HEK293T (cell line): ENCODE data around the gene CDC45.

ENCODE experiments used
- CTCF ChIA-PET: fragments of 350-600 bp; formaldehyde crosslinking; extraction: SDS; loops from one replicate; lab custom pipeline; 2021; ENCODE audit warnings: antibody characterized with exemption, inconsistent platforms; lab: Yijun Ruan, JAX
- POLR2A ChIA-PET: fragments of 350-600 bp; formaldehyde crosslinking; extraction: SDS; loops from one replicate; lab custom pipeline; 2020; ENCODE audit warnings: antibody characterized with exemption, inconsistent platforms; lab: Yijun Ruan, JAX
- DNase-seq: peaks from one replicate; pipeline ENCODE4 v3.0.0; 2012; ENCODE audit warnings: mixed read lengths; ENCODE audit errors: extremely low spot score
- ARNT ChIP-seq: fragments of 450-650 bp; IDR thresholded peaks from 2 replicates; pipeline ENCODE4 v1.6.1; 2017; ENCODE audit warnings: mild to moderate bottlenecking
- BHLHE40 ChIP-seq: fragments of 450-650 bp; IDR thresholded peaks from 2 replicates; pipeline ENCODE4 v1.6.1; 2016; ENCODE audit warnings: mild to moderate bottlenecking, moderate library complexity, borderline replicate concordance
- CTBP1 ChIP-seq: fragments of 450-650 bp; IDR thresholded peaks from 2 replicates; pipeline ENCODE4 v1.6.1; 2016; ENCODE audit warnings: borderline replicate concordance
- ELF4 ChIP-seq: fragments of 450-650 bp; IDR thresholded peaks from 2 replicates; pipeline ENCODE4 v1.6.1; 2017; ENCODE audit warnings: antibody characterized with exemption
- FOXA1 ChIP-seq: fragments of 450-650 bp; IDR thresholded peaks from 2 replicates; pipeline ENCODE4 v1.6.1; 2016; ENCODE audit warnings: mild to moderate bottlenecking
- FOXK2 ChIP-seq: fragments of 450-650 bp; IDR thresholded peaks from 2 replicates; pipeline ENCODE4 v1.6.1; 2016; ENCODE audit warnings: mild to moderate bottlenecking
- FOXM1 ChIP-seq: fragments of 450-650 bp; IDR thresholded peaks from 2 replicates; pipeline ENCODE4 v1.6.1; 2017; ENCODE audit warnings: mild to moderate bottlenecking, borderline replicate concordance
- HDGF ChIP-seq: fragments of 450-650 bp; IDR thresholded peaks from 2 replicates; pipeline ENCODE4 v1.6.1; 2017; ENCODE audit warnings: antibody characterized with exemption, borderline replicate concordance
- L3MBTL2 ChIP-seq: fragments of 450-650 bp; conservative IDR thresholded peaks from 2 replicates; pipeline ENCODE4 v1.6.1; 2016; ENCODE audit warnings: mild to moderate bottlenecking
- LEF1 ChIP-seq: fragments of 450-650 bp; IDR thresholded peaks from 2 replicates; pipeline ENCODE4 v1.6.1; 2017; ENCODE audit warnings: mild to moderate bottlenecking, borderline replicate concordance
- NFRKB ChIP-seq: fragments of 450-650 bp; IDR thresholded peaks from 2 replicates; pipeline ENCODE4 v1.6.1; 2016; ENCODE audit warnings: mild to moderate bottlenecking, moderate library complexity
- SP1 ChIP-seq: fragments of 450-650 bp; IDR thresholded peaks from 2 replicates; pipeline ENCODE4 v1.6.1; 2017
- SUZ12 ChIP-seq: fragments of 450-650 bp; IDR thresholded peaks from 2 replicates; pipeline ENCODE4 v1.6.1; 2016; ENCODE audit warnings: mild to moderate bottlenecking
- TARDBP ChIP-seq: fragments of 450-650 bp; IDR thresholded peaks from 2 replicates; pipeline ENCODE4 v1.6.1; 2016
- ZNF384 ChIP-seq: fragments of 450-650 bp; IDR thresholded peaks from 2 replicates; pipeline ENCODE4 v1.6.1; 2016
- TF ChIP-seq, protein P1 (sequence below): fragments of 450-650 bp; IDR thresholded peaks from 2 replicates; pipeline ENCODE4 v1.6.1; 2016

CDC45 gene

GRCh38 chr22:19471572-19471971 lies 8.1 kb upstream of the CDC45 start:
- CTCF ChIA-PET: interaction anchor here (0.6 kb wide), 1 partner anchor 38 kb away, joined by 6 read pairs; no protein-coding TSS in a partner anchor
- no peak for DNase-seq
- TF ChIP-seq, protein P1, sequence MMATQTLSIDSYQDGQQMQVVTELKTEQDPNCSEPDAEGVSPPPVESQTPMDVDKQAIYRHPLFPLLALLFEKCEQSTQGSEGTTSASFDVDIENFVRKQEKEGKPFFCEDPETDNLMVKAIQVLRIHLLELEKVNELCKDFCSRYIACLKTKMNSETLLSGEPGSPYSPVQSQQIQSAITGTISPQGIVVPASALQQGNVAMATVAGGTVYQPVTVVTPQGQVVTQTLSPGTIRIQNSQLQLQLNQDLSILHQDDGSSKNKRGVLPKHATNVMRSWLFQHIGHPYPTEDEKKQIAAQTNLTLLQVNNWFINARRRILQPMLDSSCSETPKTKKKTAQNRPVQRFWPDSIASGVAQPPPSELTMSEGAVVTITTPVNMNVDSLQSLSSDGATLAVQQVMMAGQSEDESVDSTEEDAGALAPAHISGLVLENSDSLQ: no peak
- POLR2A ChIA-PET: interaction anchor here (1.8 kb wide), 1 partner anchor 8 kb away, joined by 4 read pairs; no protein-coding TSS in a partner anchor

DNA sequence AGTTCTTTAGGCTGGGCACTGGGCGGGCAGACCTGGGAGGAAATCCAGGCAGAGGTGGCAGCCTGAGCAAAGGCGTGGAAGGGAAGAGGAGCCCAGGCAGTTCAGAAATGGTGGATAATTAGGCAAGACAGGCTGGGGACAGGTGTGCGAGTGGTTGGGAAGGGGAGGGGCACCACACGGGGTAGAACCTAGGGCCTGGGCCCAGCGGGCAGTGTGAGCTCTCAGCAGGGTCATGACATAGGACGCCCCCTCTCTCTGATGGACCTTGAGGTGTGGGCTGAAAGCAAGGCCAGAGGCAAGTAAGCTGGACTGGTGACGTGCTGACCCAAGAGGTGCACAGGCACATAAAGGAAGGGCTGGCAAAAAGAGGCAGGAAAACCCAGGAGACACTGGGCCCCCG lies 7.5 kb upstream of the CDC45 start:
- no peak for DNase-seq
- POLR2A ChIA-PET: interaction anchor here (1.0 to 1.8 kb wide), 3 partner anchors 8 to 24 kb away, joined by 3 to 4 read pairs (median 4); partner anchors contain the start of gene C22orf39
- CTCF ChIA-PET: interaction anchor here (0.6 kb wide), 1 partner anchor 38 kb away, joined by 6 read pairs; no protein-coding TSS in a partner anchor
- TF ChIP-seq BHLHE40 (no peak), LEF1 (no peak), ARNT (no peak), CTBP1 (no peak), ELF4 (no peak), SP1 (no peak), SUZ12 (no peak), TARDBP (no peak), L3MBTL2 (no peak)
- TF ChIP-seq, protein P1: no peak

DNA sequence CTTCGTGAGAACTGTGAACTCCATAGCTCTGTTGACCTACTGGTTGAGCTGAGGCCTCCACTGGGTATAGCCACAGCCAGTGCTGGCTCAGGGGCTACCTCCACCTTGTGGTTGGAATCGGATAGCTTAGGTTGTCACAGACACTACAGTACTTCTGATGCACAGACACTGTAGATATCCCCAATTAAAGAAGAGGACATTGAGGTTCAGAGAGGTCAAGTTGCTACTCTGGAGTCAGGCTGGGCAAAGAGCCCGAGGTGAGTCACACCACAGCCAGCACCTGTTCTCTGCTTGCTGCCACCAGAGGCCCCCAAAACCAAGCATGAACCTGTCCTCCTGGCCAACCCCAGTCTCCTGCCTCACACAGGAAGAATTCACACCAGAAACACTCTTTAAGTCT lies 6.1 kb upstream of the CDC45 start:
- ChIA-PET CTCF (interaction anchor here (1.2 kb wide), 1 partner anchor 156 kb away, joined by 3 read pairs; no protein-coding TSS in a partner anchor), POLR2A (interaction anchor here (1.3 kb wide), 1 partner anchor 9 kb away, joined by 3 read pairs; no protein-coding TSS in a partner anchor)
- no peak for TF ChIP-seq SUZ12
- no peak for TF ChIP-seq FOXM1
- TF ChIP-seq LEF1: no peak
- no peak for TF ChIP-seq ZNF384
- TF ChIP-seq L3MBTL2: no peak
- no peak for TF ChIP-seq NFRKB
- no peak for DNase-seq

- TF ChIP-seq SUZ12 (no peak), FOXA1 (no peak), L3MBTL2 (no peak), ARNT (no peak), NFRKB (no peak), CTBP1 (no peak), SP1 (no peak), TARDBP (no peak), LEF1 (no peak), FOXK2 (no peak), ZNF384 (no peak), BHLHE40 (no peak), ELF4 (no peak), HDGF (no peak), FOXM1 (no peak)
- POLR2A ChIA-PET: no interaction called here
- CTCF ChIA-PET: no interaction called here
- DNase-seq: no peak
Measured at GRCh38 chr22:19476023-19476422, 3.7 kb upstream of the CDC45 start.

DNA sequence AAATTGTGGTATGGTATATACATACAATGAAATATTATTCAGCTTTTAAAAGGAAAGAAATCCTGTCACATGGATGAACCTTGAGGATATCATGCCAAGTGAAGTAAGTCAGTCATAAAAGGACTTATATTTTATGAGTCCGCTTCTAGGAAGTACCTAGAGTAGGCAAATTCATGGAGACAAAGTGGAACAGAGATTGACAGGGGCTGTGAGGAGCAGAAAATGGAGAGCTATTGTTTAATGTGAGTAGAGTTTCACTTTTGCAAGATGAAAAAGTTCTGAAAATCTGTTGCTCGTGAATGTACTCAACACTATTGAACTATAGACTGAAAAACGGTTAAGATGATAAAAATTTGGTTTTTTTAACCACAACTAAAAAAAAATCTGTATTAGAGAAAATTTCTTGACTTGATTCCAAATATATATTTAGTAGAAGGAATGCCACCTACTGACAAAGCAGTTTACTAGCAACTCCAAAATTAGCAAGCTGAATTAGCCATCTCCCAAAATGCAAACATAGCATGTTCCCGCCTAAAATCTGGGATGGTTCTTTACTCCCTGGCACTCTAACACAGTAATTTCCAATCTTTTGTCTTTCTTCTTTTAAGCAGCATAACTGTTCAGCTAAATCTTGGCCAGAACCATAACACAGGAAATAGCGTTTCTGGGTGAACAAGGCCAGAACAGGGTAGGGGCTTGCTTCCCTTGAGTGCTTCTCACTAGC lies 2.2 kb upstream of the CDC45 start:
- ChIA-PET CTCF (interaction anchor here (0.7 to 1.3 kb wide), 5 partner anchors 14 to 348 kb away, joined by 3 to 9 read pairs (median 4); no protein-coding TSS in a partner anchor), POLR2A (interaction anchor here (0.7 to 1.3 kb wide), 6 partner anchors 14 to 299 kb away, joined by 3 to 4 read pairs (median 3); partner anchors contain the start of genes MRPL40 and SLC25A1)
- TF ChIP-seq L3MBTL2: no peak
- TF ChIP-seq, protein P1: peak; percentile 71
- no peak for DNase-seq

- CTCF ChIA-PET: interaction anchor here (0.6 to 1.3 kb wide), 6 partner anchors 14 to 347 kb away, joined by 3 to 9 read pairs (median 4); no protein-coding TSS in a partner anchor
- DNase-seq: no peak
- TF ChIP-seq L3MBTL2 (0 out of 2 replicates have a peak, but pooled peaks have one; percentile 13), FOXM1 (no peak)
- POLR2A ChIA-PET: interaction anchor here (0.7 to 2.8 kb wide), 9 partner anchors 11 to 572 kb away, joined by 3 to 14 read pairs (median 3); partner anchors contain the start of genes DGCR6, MRPL40 and SLC25A1
Measured at GRCh38 chr22:19478045-19478900, 1.4 kb upstream of the CDC45 start.
